Liver (tissue), 9 donors: ENCODE data around the gene STK17B. TPM values are rescaled to one million over a fixed set of nuclear protein-coding genes. Genes with fewer than 3 reads are reported as not detected.

Source experiments
- DNase-seq: peaks from one replicate; pipeline ENCODE4 v3.0.0-alpha.2; 2017; ENCODE audit warnings: low spot score
- H3K27ac ChIP-seq, 2 donors: one replicate each; pipeline ENCODE4 v1.7.0; 2013; ENCODE audit warnings: inconsistent platforms in 2 of 2, low read length in 2 of 2, control low read depth in 1 of 2, low read depth in 1 of 2, mild to moderate bottlenecking in 1 of 2
- H3K27me3 ChIP-seq, 4 donors: one replicate each; pipeline versions ENCODE4 v1.6.1 to v1.7.0; 2013; ENCODE audit warnings: low read length in 3 of 4, inconsistent platforms in 1 of 4, mild to moderate bottlenecking in 1 of 4, moderate library complexity in 1 of 4; ENCODE audit not compliant: control insufficient read depth in 4 of 4, insufficient read depth in 4 of 4
- H3K36me3 ChIP-seq, 4 donors: one replicate each; pipeline versions ENCODE4 v1.6.1 to v1.7.0; 2013; ENCODE audit warnings: low read length in 3 of 4, mild to moderate bottlenecking in 3 of 4, low read depth in 1 of 4, moderate library complexity in 1 of 4; ENCODE audit not compliant: control insufficient read depth in 4 of 4, insufficient read depth in 3 of 4
- H3K4me1 ChIP-seq, 4 donors: one replicate each; pipeline versions ENCODE4 v1.6.1 to v1.7.0; 2013; ENCODE audit warnings: low read length in 3 of 4, mild to moderate bottlenecking in 3 of 4, moderate library complexity in 1 of 4; ENCODE audit not compliant: control insufficient read depth in 4 of 4, insufficient read depth in 4 of 4
- H3K4me3 ChIP-seq, 3 donors: one replicate each; pipeline versions ENCODE4 v1.6.1 to v1.7.0; 2013; ENCODE audit warnings: low read length in 3 of 3, control low read depth in 1 of 3, low read depth in 1 of 3, mild to moderate bottlenecking in 1 of 3
- H3K9ac ChIP-seq, 2 donors: one replicate each; pipeline ENCODE4 v1.7.0; 2013; ENCODE audit warnings: low read length in 2 of 2, mild to moderate bottlenecking in 2 of 2, moderate library complexity in 2 of 2, control low read depth in 1 of 2, low read depth in 1 of 2
- H3K9me3 ChIP-seq, 4 donors: one replicate each; pipeline versions ENCODE4 v1.6.1 to v1.7.0; 2013; ENCODE audit warnings: low read length in 3 of 4; ENCODE audit not compliant: control insufficient read depth in 4 of 4
- FOXA1 ChIP-seq: IDR thresholded peaks from 2 replicates; pipeline ENCODE4 v1.6.1; 2016; ENCODE audit warnings: antibody characterized with exemption
- GABPA ChIP-seq, 2 donors: IDR thresholded peaks in 1 of 2; conservative IDR thresholded peaks in 1 of 2; 2 replicates each; pipeline ENCODE4 v1.6.1; 2016; ENCODE audit warnings: antibody characterized with exemption in 2 of 2, mild to moderate bottlenecking in 1 of 2, moderate library complexity in 1 of 2
- HNF4A ChIP-seq, 2 donors: conservative IDR thresholded peaks; 2 replicates each; pipeline ENCODE4 v1.6.1; 2016; ENCODE audit warnings: antibody characterized with exemption in 2 of 2, mild to moderate bottlenecking in 2 of 2
- HNF4G ChIP-seq: IDR thresholded peaks from 2 replicates; pipeline ENCODE4 v1.6.1; 2016; ENCODE audit warnings: antibody characterized with exemption
- JUND ChIP-seq, 2 donors: IDR thresholded peaks; 2 replicates each; pipeline ENCODE4 v1.6.1; 2016; ENCODE audit warnings: antibody characterized with exemption in 2 of 2
- MAX ChIP-seq: IDR thresholded peaks from 2 replicates; pipeline ENCODE4 v1.6.1; 2016; ENCODE audit warnings: antibody characterized with exemption
- NR2F2 ChIP-seq: IDR thresholded peaks from 2 replicates; pipeline ENCODE4 v1.6.1; 2016; ENCODE audit warnings: antibody characterized with exemption
- REST ChIP-seq: IDR thresholded peaks from 2 replicates; pipeline ENCODE4 v1.6.1; 2016; ENCODE audit warnings: antibody characterized with exemption, mild to moderate bottlenecking
- RXRA ChIP-seq, 2 donors: IDR thresholded peaks; 2 replicates each; pipeline ENCODE4 v1.6.1; 2017 to 2018; ENCODE audit warnings: antibody characterized with exemption in 2 of 2, mild to moderate bottlenecking in 1 of 2
- SP1 ChIP-seq: IDR thresholded peaks from 2 replicates; pipeline ENCODE4 v1.6.1; 2018; ENCODE audit warnings: antibody characterized with exemption, mild to moderate bottlenecking
- TAF1 ChIP-seq: conservative IDR thresholded peaks from 2 replicates; pipeline ENCODE4 v1.6.1; 2016; ENCODE audit warnings: antibody characterized with exemption, mild to moderate bottlenecking
- YY1 ChIP-seq: IDR thresholded peaks from 2 replicates; pipeline ENCODE4 v1.6.1; 2016; ENCODE audit warnings: antibody characterized with exemption, mild to moderate bottlenecking
- WGBS: extraction: QIAGEN DNeasy Blood & Tissue Kit; methylation state at CpG from one replicate; pipeline ENCODE4 v1.1.7; 2013; 5-methylcytosine and 5-hydroxymethylcytosine counted together
- polyA plus RNA-seq, 2 donors: library from polyadenylated mRNA; stranded (reverse) in 1 of 2; unstranded in 1 of 2; fragments of 200-250 nt in 1 of 2; fragments of >200 nt in 1 of 2; fragmentation: Nextera tagmentation in 1 of 2; extraction: Ambion mirVana in 1 of 2; gene quantifications; one replicate each; pipeline versions ENCODE4 v1.2.1 to v1.2.3, GENCODE V29; 2013 to 2015
- total RNA-seq, 2 donors: library from RNA; depleted of rRNA; stranded (reverse); fragments of >200 nt; gene quantifications; one replicate each; pipeline ENCODE4 v1.2.3, GENCODE V29; 2014
- TF ChIP-seq, protein P1 (sequence below): fragments of 150-350 bp; IDR thresholded peaks from 2 replicates; pipeline ENCODE4 v1.5.1; 2017; ENCODE audit warnings: improper control_type of control experiment, low read depth, low read length; ENCODE audit not compliant: missing input control
- donor health status: healthy.
- donor health status: healthy.
- donor health status: healthy.
- donor health status: healthy.
- donor health status: healthy.

Gene STK17B
- total and polyA plus RNA-seq, 4 donors = 1.0 to 21.8 (median 4.6) TPM

DNA sequence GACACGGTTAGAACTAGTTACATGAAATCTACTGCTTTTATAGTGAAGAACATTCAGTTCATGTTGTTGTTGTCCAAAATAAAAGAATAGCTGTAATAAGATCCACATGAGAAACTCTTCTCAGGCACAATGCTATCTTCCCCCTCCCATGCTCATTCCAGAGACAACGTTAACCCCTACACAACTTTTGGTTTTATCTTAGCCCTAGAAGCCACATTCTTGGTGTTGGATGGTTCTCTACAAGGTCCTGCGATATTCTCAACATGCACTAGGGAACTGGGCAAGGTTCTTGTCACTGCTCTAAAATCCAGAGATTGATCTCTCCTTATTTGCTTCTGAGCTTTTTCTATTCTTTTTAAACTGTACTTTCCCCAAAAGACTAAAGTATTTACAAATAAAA, 51.5 kb downstream of the STK17B start (continued):
- TF ChIP-seq, protein P1, sequence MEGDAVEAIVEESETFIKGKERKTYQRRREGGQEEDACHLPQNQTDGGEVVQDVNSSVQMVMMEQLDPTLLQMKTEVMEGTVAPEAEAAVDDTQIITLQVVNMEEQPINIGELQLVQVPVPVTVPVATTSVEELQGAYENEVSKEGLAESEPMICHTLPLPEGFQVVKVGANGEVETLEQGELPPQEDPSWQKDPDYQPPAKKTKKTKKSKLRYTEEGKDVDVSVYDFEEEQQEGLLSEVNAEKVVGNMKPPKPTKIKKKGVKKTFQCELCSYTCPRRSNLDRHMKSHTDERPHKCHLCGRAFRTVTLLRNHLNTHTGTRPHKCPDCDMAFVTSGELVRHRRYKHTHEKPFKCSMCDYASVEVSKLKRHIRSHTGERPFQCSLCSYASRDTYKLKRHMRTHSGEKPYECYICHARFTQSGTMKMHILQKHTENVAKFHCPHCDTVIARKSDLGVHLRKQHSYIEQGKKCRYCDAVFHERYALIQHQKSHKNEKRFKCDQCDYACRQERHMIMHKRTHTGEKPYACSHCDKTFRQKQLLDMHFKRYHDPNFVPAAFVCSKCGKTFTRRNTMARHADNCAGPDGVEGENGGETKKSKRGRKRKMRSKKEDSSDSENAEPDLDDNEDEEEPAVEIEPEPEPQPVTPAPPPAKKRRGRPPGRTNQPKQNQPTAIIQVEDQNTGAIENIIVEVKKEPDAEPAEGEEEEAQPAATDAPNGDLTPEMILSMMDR = no peak
- TF ChIP-seq NR2F2 = no peak

GRCh38 chr2:196117214-196117705, 54.1 kb downstream of the STK17B start:
- Histone ChIP-seq H3K4me3 (no peak overlapping the region), H3K36me3 (no peaks in the 10 kb centered on the region), H3K4me1 (no peaks in the 10 kb centered on the region), H3K27ac (no peak overlapping the region), H3K9ac (no peak overlapping the region), H3K27me3 (no peaks in the 10 kb centered on the region), H3K9me3 (no peaks in the 10 kb centered on the region)
- whole genome bisulfite sequencing = 93% methylated on average over 4 of the region's 4 CpGs
- TF ChIP-seq NR2F2 (no peak), HNF4G (no peak), JUND (IDR thresholded peaks at IDR 0.05) (no peak), SP1 (no peak), TAF1 (no peak), RXRA (IDR thresholded peaks at IDR 0.05) (no peak), MAX (no peak), HNF4A (conservative IDR thresholded peaks at IDR 0.05) (no peak), REST (no peak), GABPA (IDR thresholded peaks at IDR 0.05 in 1 of 2, conservative IDR thresholded peaks at IDR 0.05 in 1 of 2) (no peak), YY1 (no peak), FOXA1 (no peak)
- TF ChIP-seq, protein P1 = no peak
- DNase-seq = no peak
